Adrenal gland (tissue), 5 donors: ENCODE results near the gene OSM.

Source experiments
- CTCF ChIP-seq, 6 experiments: fragments of 450-650 bp in 4 of 6; fragments of 200-600 bp in 2 of 6; sonication (generic) in 1 of 6; IDR thresholded peaks; 1 replicate in 5 of 6; 2 replicates in 1 of 6; pipeline versions ENCODE4 v1.5.1 to v1.8.0; 2016 to 2021; ENCODE audit warnings: antibody characterized with exemption in 6 of 6, mild to moderate bottlenecking in 2 of 6, moderate library complexity in 1 of 6
- POLR2A ChIP-seq, 2 donors: fragments of 450-650 bp; IDR thresholded peaks; one replicate each; pipeline ENCODE4 v1.6.1; 2017; ENCODE audit warnings: antibody characterized with exemption in 2 of 2, mild to moderate bottlenecking in 2 of 2, moderate library complexity in 1 of 2
- donor health status: DM: no; HTN: no; CAD: no.

- no peak for TF ChIP-seq CTCF (IDR thresholded peaks at IDR 0.05)
- no peak for TF ChIP-seq POLR2A (IDR thresholded peaks at IDR 0.05)
Observed at GRCh38 chr22:30250661-30251267, 15.9 kb downstream of the OSM start.
